BLaER1 treated with 17β-estradiol and CSF1 and Interleukin-3, amounts not matched to agents 10 nM and 100 nM (cell line): ENCODE data around the gene HSD17B3.

Source experiments
- H3K27ac ChIP-seq, 11 experiments: shearing (Covaris generic); formaldehyde crosslinking; 2 replicates each; pipeline ENCODE4 v1.8.1; 2022
- H3K27me3 ChIP-seq, 11 experiments: shearing (Covaris generic); formaldehyde crosslinking; 2 replicates each; pipeline ENCODE4 v1.8.1; 2022
- H3K36me3 ChIP-seq, 11 experiments: shearing (Covaris generic); formaldehyde crosslinking; 2 replicates each; pipeline ENCODE4 v1.8.1; 2022
- H3K4me1 ChIP-seq, 10 experiments: shearing (Covaris generic); formaldehyde crosslinking; 2 replicates each; pipeline ENCODE4 v1.8.1; 2022
- H3K4me2 ChIP-seq, 11 experiments: shearing (Covaris generic); formaldehyde crosslinking; 2 replicates each; pipeline ENCODE4 v1.8.1; 2022
- H3K4me3 ChIP-seq, 10 experiments: shearing (Covaris generic); formaldehyde crosslinking; 2 replicates each; pipeline ENCODE4 v1.8.1; 2022
- H3K9ac ChIP-seq, 11 experiments: shearing (Covaris generic); formaldehyde crosslinking; 2 replicates each; pipeline ENCODE4 v1.8.1; 2022
- H3K9me3 ChIP-seq, 11 experiments: shearing (Covaris generic); formaldehyde crosslinking; replicated peaks in 1 of 11; 2 replicates each; pipeline ENCODE4 v1.8.1; 2022
- H4K20me1 ChIP-seq, 11 experiments: shearing (Covaris generic); formaldehyde crosslinking; 2 replicates each; pipeline ENCODE4 v1.8.1; 2022
- Cebpa-rat ChIP-seq, 11 experiments: shearing (Covaris generic); IDR thresholded peaks; 2 replicates each; pipeline ENCODE4 v1.8.1; 2022

HSD17B3 gene

GRCh38 chr9:96232164-96232538 is 69.8 kb downstream of the HSD17B3 start:
- H4K20me1 ChIP-seq, result no peaks in the 10 kb centered on the region
- H3K9ac ChIP-seq, result no peak overlapping the region
- no peak overlapping the region for H3K27ac ChIP-seq
- H3K36me3 ChIP-seq, result no peaks in the 10 kb centered on the region
- peaks cover 0 to 15% (median 9%) of the 10 kb centered on the region in 11 experiments; a peak in 7 of 22 replicates for H3K9me3 ChIP-seq
- H3K4me1 ChIP-seq, result no peaks in the 10 kb centered on the region
- H3K4me2 ChIP-seq, result no peak overlapping the region
- H3K4me3 ChIP-seq, result no peak overlapping the region
- TF ChIP-seq Cebpa-rat (IDR thresholded peaks at IDR 0.05), result no peak
- no peaks in the 10 kb centered on the region for H3K27me3 ChIP-seq

GRCh38 chr9:96230002-96230401 is 72.0 kb downstream of the HSD17B3 start:
- no peak for TF ChIP-seq Cebpa-rat (IDR thresholded peaks at IDR 0.05)
- Histone ChIP-seq H3K9me3 (peaks cover 0 to 18% (median 10%) of the 10 kb centered on the region in 11 experiments; a peak in 10 of 22 replicates), H3K4me1 (no peaks in the 10 kb centered on the region), H3K27ac (no peak overlapping the region), H4K20me1 (no peaks in the 10 kb centered on the region), H3K9ac (no peak overlapping the region), H3K36me3 (no peaks in the 10 kb centered on the region), H3K4me2 (no peak overlapping the region), H3K4me3 (no peak overlapping the region), H3K27me3 (no peaks in the 10 kb centered on the region)

GRCh38 chr9:96222132-96222531 is 79.8 kb downstream of the HSD17B3 start:
- peaks cover 9 to 13% (median 9%) of the 10 kb centered on the region in 10 experiments for H3K4me1 ChIP-seq
- no peak overlapping the region for H3K27ac ChIP-seq
- H3K4me2 ChIP-seq, result no peak overlapping the region
- H3K4me3 ChIP-seq, result no peak overlapping the region
- H3K9ac ChIP-seq, result no peak overlapping the region
- no peaks in the 10 kb centered on the region for H3K36me3 ChIP-seq
- no peaks in the 10 kb centered on the region for H4K20me1 ChIP-seq
- no peak for TF ChIP-seq Cebpa-rat (IDR thresholded peaks at IDR 0.05)
- peaks cover 13 to 27% (median 20%) of the 10 kb centered on the region in 11 experiments for H3K9me3 ChIP-seq
- no peaks in the 10 kb centered on the region for H3K27me3 ChIP-seq

- no peaks in the 10 kb centered on the region for H3K36me3 ChIP-seq
- H3K4me1 ChIP-seq, result peaks cover 16 to 28% (median 22%) of the 10 kb centered on the region in 10 experiments
- no peak overlapping the region for H3K4me3 ChIP-seq
- H3K4me2 ChIP-seq, result no peak overlapping the region
- H3K27ac ChIP-seq, result no peak overlapping the region
- H3K9ac ChIP-seq, result no peak overlapping the region
- no peaks in the 10 kb centered on the region for H4K20me1 ChIP-seq
- H3K9me3 ChIP-seq, result peaks cover 11 to 31% (median 24%) of the 10 kb centered on the region in 11 experiments
- H3K27me3 ChIP-seq, result no peaks in the 10 kb centered on the region
- no peak for TF ChIP-seq Cebpa-rat (IDR thresholded peaks at IDR 0.05)
These were observed 82.1 kb downstream of the HSD17B3 start for GRCh38 chr9:96219900-96220257.

- H3K9me3 ChIP-seq, result peaks cover 8 to 29% (median 18%) of the 10 kb centered on the region in 11 experiments
- H3K9ac ChIP-seq, result no peak overlapping the region
- H3K4me3 ChIP-seq, result no peak overlapping the region
- no peak overlapping the region for H3K4me2 ChIP-seq
- H4K20me1 ChIP-seq, result no peaks in the 10 kb centered on the region
- H3K27ac ChIP-seq, result no peak overlapping the region
- H3K36me3 ChIP-seq, result no peaks in the 10 kb centered on the region
- no peak for TF ChIP-seq Cebpa-rat (IDR thresholded peaks at IDR 0.05)
- H3K4me1 ChIP-seq, result peaks cover 16 to 28% (median 22%) of the 10 kb centered on the region in 10 experiments
- no peaks in the 10 kb centered on the region for H3K27me3 ChIP-seq
These were observed 82.7 kb downstream of the HSD17B3 start for GRCh38 chr9:96219026-96219899.

- H3K36me3 ChIP-seq, result no peaks in the 10 kb centered on the region
- H3K4me2 ChIP-seq, result peak overlapping the region; percentile 69 to 92 (median 78)
- H4K20me1 ChIP-seq, result no peaks in the 10 kb centered on the region
- peak overlapping the region in 10 of 11 experiments; percentile 24 to 72 (median 53); a peak in 18 of 22 replicates for H3K27ac ChIP-seq
- H3K27me3 ChIP-seq, result no peaks in the 10 kb centered on the region
- no peak for TF ChIP-seq Cebpa-rat (IDR thresholded peaks at IDR 0.05)
- peaks cover 16 to 28% (median 22%) of the 10 kb centered on the region in 10 experiments for H3K4me1 ChIP-seq
- peaks cover 0 to 31% (median 16%) of the 10 kb centered on the region in 11 experiments; a peak in 15 of 22 replicates for H3K9me3 ChIP-seq
- H3K9ac ChIP-seq, result peak overlapping the region; percentile 24 to 70 (median 58); a peak in 21 of 22 replicates
- peak overlapping the region in 6 of 10 experiments; percentile 12 to 56 (median 36); a peak in 8 of 20 replicates for H3K4me3 ChIP-seq
These were observed 84.0 kb downstream of the HSD17B3 start for GRCh38 chr9:96217754-96218693.

GRCh38 chr9:96217294-96217707 is 84.7 kb downstream of the HSD17B3 start:
- H3K4me3 ChIP-seq, result no peak overlapping the region
- H3K4me2 ChIP-seq, result peak overlapping the region; percentile 69 to 92 (median 78)
- peak overlapping the region in 10 of 11 experiments; percentile 23 to 72 (median 53); a peak in 15 of 22 replicates for H3K27ac ChIP-seq

GRCh38 chr9:96216583-96216982 is 85.4 kb downstream of the HSD17B3 start:
- H3K9ac ChIP-seq, result 0 out of 22 replicates have a peak overlapping the region, but pooled peaks of 2 of the 11 experiments have one; percentile 0 to 12
- peaks cover 16 to 28% (median 22%) of the 10 kb centered on the region in 10 experiments for H3K4me1 ChIP-seq
- H3K9me3 ChIP-seq, result peaks cover 0 to 32% (median 16%) of the 10 kb centered on the region in 11 experiments; a peak in 15 of 22 replicates
- no peaks in the 10 kb centered on the region for H4K20me1 ChIP-seq
- H3K27me3 ChIP-seq, result no peaks in the 10 kb centered on the region
- no peak overlapping the region for H3K4me3 ChIP-seq
- peak overlapping the region in 1 of 11 experiments; percentile 64; a peak in 1 of 22 replicates for H3K27ac ChIP-seq
- TF ChIP-seq Cebpa-rat (IDR thresholded peaks at IDR 0.05), result no peak
- no peaks in the 10 kb centered on the region for H3K36me3 ChIP-seq
- H3K4me2 ChIP-seq, result peak overlapping the region; percentile 69 to 92 (median 78); a peak in 19 of 22 replicates

More at GRCh38 chr9:96217294-96217707, 84.7 kb downstream of the HSD17B3 start:
- H3K36me3 ChIP-seq, result no peaks in the 10 kb centered on the region
- H3K9me3 ChIP-seq, result peaks cover 0 to 32% (median 16%) of the 10 kb centered on the region in 11 experiments; a peak in 15 of 22 replicates
- no peaks in the 10 kb centered on the region for H4K20me1 ChIP-seq
- peaks cover 16 to 28% (median 22%) of the 10 kb centered on the region in 10 experiments for H3K4me1 ChIP-seq
- H3K27me3 ChIP-seq, result no peaks in the 10 kb centered on the region
- H3K9ac ChIP-seq, result peak overlapping the region in 3 of 11 experiments; percentile 28 to 65 (median 54); a peak in 5 of 22 replicates
- no peak for TF ChIP-seq Cebpa-rat (IDR thresholded peaks at IDR 0.05)
